CD4-positive, alpha-beta T cell (primary cell): ENCODE measurements around the gene TDO2. TPM values are rescaled to one million over a fixed set of nuclear protein-coding genes. Genes with fewer than 3 reads are reported as not detected.

Experiments used
- ATAC-seq: fragments of 200-7000 bp; cut with Tn5 transposase; one replicate; pipeline ENCODE4 v1.10.0; 2022; ENCODE audit warnings: mild to moderate bottlenecking; ENCODE audit not compliant: poor library complexity
- CTCF ChIA-PET: fragments of 350-600 bp; sonication (Branson Sonifier 250); formaldehyde crosslinking; loops from one replicate; lab custom pipeline; 2021; ENCODE audit warnings: antibody characterized with exemption, inconsistent platforms; lab: Charles Lee
- POLR2A ChIA-PET: fragments of 350-600 bp; sonication (Branson Sonifier 250); formaldehyde crosslinking; loops from one replicate; lab custom pipeline; 2021; ENCODE audit warnings: antibody characterized with exemption, inconsistent platforms; lab: Charles Lee
- DNase-seq, 14 experiments: peaks; one replicate each; pipeline ENCODE4 v3.0.0-alpha.2; 2013 to 2020; ENCODE audit warnings: mixed read lengths in 2 of 14
- H3K27ac ChIP-seq, 2 donors: one replicate each; pipeline versions ENCODE4 v1.5.1 to v1.7.0; 2013; ENCODE audit warnings: low read length in 2 of 2, low read depth in 1 of 2, mild to moderate bottlenecking in 1 of 2
- H3K27me3 ChIP-seq, 2 experiments: 1 replicate in 1 of 2; 2 replicates in 1 of 2; pipeline versions ENCODE4 v1.6.1 to v1.7.0; 2013; ENCODE audit warnings: low read length in 2 of 2, control low read depth in 1 of 2, mild to moderate bottlenecking in 1 of 2, moderate library complexity in 1 of 2; ENCODE audit not compliant: insufficient read depth in 2 of 2, control insufficient read depth in 1 of 2
- H3K36me3 ChIP-seq: one replicate; pipeline ENCODE4 v1.6.1; 2013; ENCODE audit warnings: low read length, control low read depth; ENCODE audit not compliant: insufficient read depth
- H3K4me1 ChIP-seq: one replicate; pipeline ENCODE4 v1.6.1; 2013; ENCODE audit warnings: low read length, control low read depth; ENCODE audit not compliant: insufficient read depth
- H3K4me3 ChIP-seq: one replicate; pipeline ENCODE4 v1.5.1; 2013; ENCODE audit warnings: mild to moderate bottlenecking, low read length, moderate library complexity
- H3K9me3 ChIP-seq, 2 experiments: 1 replicate in 1 of 2; 2 replicates in 1 of 2; pipeline versions ENCODE4 v1.6.1 to v1.7.0; 2013; ENCODE audit warnings: low read length in 2 of 2, mild to moderate bottlenecking in 2 of 2, control low read depth in 1 of 2, moderate library complexity in 1 of 2; ENCODE audit not compliant: control insufficient read depth in 1 of 2, insufficient read depth in 1 of 2
- H3K27ac Mint-ChIP-seq: one replicate; pipeline ENCODE4 v1.8.0; 2020; ENCODE audit warnings: mixed read lengths
- H3K27me3 Mint-ChIP-seq: one replicate; pipeline ENCODE4 v1.8.0; 2021; ENCODE audit warnings: mixed read lengths
- H3K36me3 Mint-ChIP-seq: one replicate; pipeline ENCODE4 v1.8.0; 2021; ENCODE audit warnings: low read depth, mixed read lengths
- H3K4me1 Mint-ChIP-seq: one replicate; pipeline ENCODE4 v1.8.0; 2021; ENCODE audit warnings: low read depth, mixed read lengths
- H3K4me3 Mint-ChIP-seq: one replicate; pipeline ENCODE4 v1.8.0; 2020; ENCODE audit warnings: mild to moderate bottlenecking, mixed read lengths
- H3K9me3 Mint-ChIP-seq: one replicate; pipeline ENCODE4 v1.8.0; 2020; ENCODE audit warnings: mixed read lengths
- CTCF ChIP-seq: fragments of 200-600 bp; IDR thresholded peaks from one replicate; pipeline ENCODE4 v1.8.0; 2022; ENCODE audit warnings: antibody characterized with exemption, mild to moderate bottlenecking
- intact Hi-C, 2 experiments: fragments of 100-400 bp; cut with DNase I in 1 of 2; cut with micrococcal nuclease in 1 of 2; formaldehyde crosslinking; loops; one replicate each; pipeline versions ENCODE4 v1.15.1 to v1.9.0; 2023 to 2025; cut with DNase I, micrococcal nuclease
- total RNA-seq, 174 experiments: library from RNA in 2 of 174; stranded (reverse) in 2 of 174; gene quantifications; one replicate each; pipeline ENCODE4 v1.2.3 and lab custom pipeline; 2021 to 2026

TDO2 gene
- total RNA-seq, 2 experiments from 2014 or later = not detected

- ATAC-seq (no peak), DNase-seq (no peak)
- Mint-ChIP-seq H3K27ac (no peak overlapping the region), H3K9me3 (no peaks in the 10 kb centered on the region), H3K36me3 (no peaks in the 10 kb centered on the region), H3K4me3 (no peak overlapping the region), H3K4me1 (no peaks in the 10 kb centered on the region), H3K27me3 (peaks cover 14% of the 10 kb centered on the region)
- Histone ChIP-seq H3K27ac (no peak overlapping the region), H3K36me3 (no peaks in the 10 kb centered on the region), H3K4me3 (no peak overlapping the region), H3K4me1 (no peaks in the 10 kb centered on the region), H3K9me3 (no peaks in the 10 kb centered on the region), H3K27me3 (peaks cover 0 to 4% of the 10 kb centered on the region in 2 experiments)
- ChIA-PET CTCF (no interaction called here), POLR2A (no interaction called here)
- intact Hi-C loops = no loop called here
- no peak for TF ChIP-seq CTCF
Observed at GRCh38 chr4:155911905-155912304, 8.4 kb downstream of the TDO2 start.

GRCh38 chr4:155914782-155915181 lies 11.3 kb downstream of the TDO2 start:
- ChIA-PET POLR2A (no interaction called here), CTCF (no interaction called here)
- ATAC-seq (no peak), DNase-seq (no peak)
- intact Hi-C loops = no loop called here
- Histone ChIP-seq H3K4me1 (no peaks in the 10 kb centered on the region), H3K27me3 (no peaks in the 10 kb centered on the region), H3K4me3 (no peak overlapping the region), H3K9me3 (no peaks in the 10 kb centered on the region), H3K27ac (no peak overlapping the region), H3K36me3 (no peaks in the 10 kb centered on the region)
- Mint-ChIP-seq H3K4me1 (no peaks in the 10 kb centered on the region), H3K36me3 (no peaks in the 10 kb centered on the region), H3K4me3 (no peak overlapping the region), H3K27ac (no peak overlapping the region), H3K9me3 (no peaks in the 10 kb centered on the region), H3K27me3 (peaks cover 8% of the 10 kb centered on the region)
- no peak for TF ChIP-seq CTCF

DNA sequence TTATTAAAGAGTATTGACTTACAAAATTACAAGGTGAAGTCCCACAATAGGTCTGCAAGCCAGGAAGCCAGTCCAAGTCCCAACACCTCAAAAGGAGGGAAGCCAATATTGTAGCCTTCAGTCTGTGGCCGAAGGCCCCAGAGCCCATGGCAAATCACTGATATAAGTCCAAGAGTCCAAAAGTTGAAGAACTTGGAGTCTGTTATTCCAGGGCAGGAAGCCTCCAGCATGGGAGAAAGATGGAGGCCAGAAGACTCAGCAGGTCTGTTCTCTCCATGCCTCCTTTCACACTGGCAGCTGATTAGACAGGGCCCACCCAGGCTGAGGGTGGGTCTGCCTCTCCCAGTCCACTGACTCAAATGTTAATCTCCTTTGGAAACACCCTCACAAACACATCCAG lies 18.1 kb downstream of the TDO2 start:
- POLR2A ChIA-PET = no interaction called here

More for the DNA sequence above, 18.1 kb downstream of the TDO2 start:
- Mint-ChIP-seq H3K4me1 (no peaks in the 10 kb centered on the region), H3K9me3 (no peaks in the 10 kb centered on the region), H3K27me3 (no peaks in the 10 kb centered on the region), H3K36me3 (peaks cover 32% of the 10 kb centered on the region), H3K4me3 (no peak overlapping the region), H3K27ac (no peak overlapping the region)
- Histone ChIP-seq H3K9me3 (no peaks in the 10 kb centered on the region), H3K27ac (no peak overlapping the region), H3K27me3 (no peaks in the 10 kb centered on the region), H3K4me3 (no peak overlapping the region), H3K4me1 (no peaks in the 10 kb centered on the region), H3K36me3 (no peaks in the 10 kb centered on the region)
- no peak for ATAC-seq
- TF ChIP-seq CTCF = no peak
- DNase-seq = no peak
- intact Hi-C loops = no loop called here
- CTCF ChIA-PET = no interaction called here
